SIG-M5 (cell line): Measurements from ENCODE around the gene PUM1.
"Not testable (repeated sequence)": the region's sequence is repeated elsewhere in the genome, so short reads cannot be mapped to it uniquely, and the experiment has no call there.

Experiments used
- DNase-seq: peaks from one replicate; lab custom pipeline; 2025; lab: John Stamatoyannopoulos, UW

The PUM1 gene

DNA sequence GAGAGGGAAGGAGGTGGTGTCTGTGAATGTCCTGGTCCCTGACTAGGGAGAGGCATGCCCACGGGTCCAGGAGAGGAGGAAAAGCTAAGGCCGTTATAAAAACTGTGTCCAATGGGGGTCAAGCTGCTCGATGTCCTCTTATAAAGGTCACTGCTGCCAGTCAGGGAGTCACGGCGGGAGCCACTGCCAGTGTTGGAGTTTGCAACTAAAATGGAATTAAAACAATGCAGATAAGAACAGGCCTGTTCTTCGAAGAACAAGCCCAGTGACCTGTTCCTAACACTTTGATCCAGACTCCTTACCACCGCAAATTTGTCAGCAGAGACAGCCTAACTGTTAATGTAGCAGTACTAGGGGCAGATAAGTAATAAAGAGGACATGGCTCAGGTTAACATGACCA lies 100.8 kb downstream of the PUM1 start:
- DNase-seq: no peak

DNA sequence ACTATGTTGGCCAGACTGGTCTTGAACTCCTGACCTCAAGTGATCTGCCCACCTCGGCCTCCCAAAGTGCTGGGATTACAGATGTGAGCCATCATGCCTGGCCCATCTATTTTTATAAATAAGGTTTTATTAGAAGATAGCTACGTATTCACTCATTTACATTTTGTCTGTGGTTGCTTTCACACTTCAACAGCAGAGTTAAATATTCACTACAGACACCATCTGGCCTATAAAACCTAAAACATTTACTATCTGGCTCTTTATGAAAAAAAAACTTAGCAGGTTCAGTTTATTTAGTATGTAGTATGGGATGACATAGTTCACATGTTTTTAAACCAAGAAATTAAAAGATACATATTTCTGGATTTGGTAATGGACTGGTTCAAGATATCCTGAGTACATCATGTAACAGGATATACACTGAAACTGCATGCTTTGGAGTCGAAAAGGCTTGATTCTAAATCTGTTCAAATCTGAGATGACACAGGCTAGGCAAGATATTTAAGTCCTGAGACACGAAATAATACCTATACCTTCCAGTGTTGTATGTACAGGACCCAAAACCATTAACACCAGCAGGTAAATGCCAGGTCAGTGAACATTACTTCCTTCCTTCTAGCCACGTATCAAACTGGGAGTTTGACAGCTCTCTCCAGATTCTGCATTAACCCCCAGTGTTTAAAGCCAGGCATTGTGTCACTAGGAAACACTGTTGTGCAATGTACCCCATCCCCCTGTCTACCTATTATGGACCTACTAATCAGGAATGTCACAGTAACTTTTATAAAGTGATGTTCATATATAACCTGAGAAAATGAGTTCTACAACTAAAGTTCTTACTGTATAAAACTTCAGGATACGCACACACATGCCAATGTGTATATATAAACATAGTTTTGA lies 102.7 kb downstream of the PUM1 start:
- no peak for DNase-seq

DNA sequence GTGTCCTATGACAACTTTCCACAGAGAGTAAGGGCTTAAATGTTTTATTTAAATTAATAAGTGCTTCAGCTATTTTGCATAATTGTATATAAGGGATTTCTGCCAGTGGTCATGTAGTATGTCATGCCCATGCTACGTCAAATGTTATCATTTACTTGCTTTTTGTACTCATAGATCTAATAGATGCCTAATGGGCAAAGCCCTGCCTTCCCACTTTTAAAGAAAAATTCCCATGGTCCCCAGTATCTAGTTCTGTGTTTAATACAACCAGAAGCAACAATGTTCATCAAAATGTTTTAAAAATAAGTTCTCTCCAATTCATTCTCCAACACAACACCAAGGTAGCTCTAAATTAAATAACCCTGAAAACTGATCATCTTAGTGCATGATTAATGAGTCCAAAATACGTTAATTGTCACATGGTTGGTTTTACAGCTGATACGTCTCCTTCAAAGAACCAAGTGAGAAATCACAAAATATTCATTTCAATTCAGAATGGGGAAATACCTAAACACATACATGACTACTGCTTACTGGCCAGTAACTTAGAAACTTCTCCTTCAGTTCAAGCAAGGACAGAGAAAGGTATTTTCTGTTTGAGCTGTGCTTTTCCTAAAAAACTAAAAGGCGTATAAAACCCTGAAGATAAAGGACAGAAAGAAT lies 107.8 kb downstream of the PUM1 start:
- DNase-seq: no peak

DNA sequence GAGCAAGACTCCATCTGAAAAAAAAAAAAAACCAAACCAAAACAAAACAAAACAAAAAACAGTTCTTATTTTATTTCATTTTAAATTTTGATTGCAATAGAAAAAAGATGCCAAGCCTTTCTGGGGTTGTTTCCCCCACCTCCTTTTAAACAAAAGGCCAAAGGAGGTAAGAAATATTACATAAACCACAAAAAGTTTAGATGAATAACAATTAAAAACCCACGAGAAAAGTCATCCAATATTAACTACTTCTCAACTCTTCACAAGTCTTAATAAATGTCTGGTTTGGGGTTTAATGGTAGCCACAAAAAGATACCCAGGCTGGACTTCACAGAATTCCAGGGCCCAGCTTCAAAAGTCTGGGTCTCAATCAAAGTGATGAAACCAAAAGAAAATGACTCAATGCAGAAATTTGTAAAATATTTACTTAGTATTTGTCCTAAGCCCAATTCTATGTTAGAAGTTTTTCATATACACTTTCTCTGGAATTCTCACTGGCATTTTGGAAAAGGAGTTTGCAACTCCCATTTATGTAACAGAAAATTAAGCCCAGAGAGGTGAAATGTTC lies 110.0 kb downstream of the PUM1 start:
- no peak for DNase-seq

GRCh38 chr1:30953685-30954084 lies 111.8 kb downstream of the PUM1 start:
- DNase-seq: no peak

DNA sequence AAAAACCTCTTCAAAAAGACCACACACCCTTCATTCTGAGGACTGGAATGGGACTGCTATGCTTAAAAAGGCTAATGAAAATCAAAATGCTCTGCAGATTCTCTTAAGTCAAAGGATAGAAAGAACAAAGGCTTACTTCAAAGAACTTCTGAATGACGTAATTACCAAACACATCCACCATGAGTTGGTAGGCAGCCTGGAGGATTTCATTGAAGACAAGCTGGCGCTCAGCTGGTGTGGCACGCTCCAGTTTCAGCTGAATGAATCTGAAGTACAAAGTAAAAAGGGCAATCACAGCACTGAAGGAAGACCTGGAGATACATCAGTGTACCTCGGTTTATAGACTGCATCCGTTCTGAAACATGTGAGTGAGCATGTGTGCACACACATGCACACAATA lies 113.4 kb downstream of the PUM1 start:
- DNase-seq: no peak

DNA sequence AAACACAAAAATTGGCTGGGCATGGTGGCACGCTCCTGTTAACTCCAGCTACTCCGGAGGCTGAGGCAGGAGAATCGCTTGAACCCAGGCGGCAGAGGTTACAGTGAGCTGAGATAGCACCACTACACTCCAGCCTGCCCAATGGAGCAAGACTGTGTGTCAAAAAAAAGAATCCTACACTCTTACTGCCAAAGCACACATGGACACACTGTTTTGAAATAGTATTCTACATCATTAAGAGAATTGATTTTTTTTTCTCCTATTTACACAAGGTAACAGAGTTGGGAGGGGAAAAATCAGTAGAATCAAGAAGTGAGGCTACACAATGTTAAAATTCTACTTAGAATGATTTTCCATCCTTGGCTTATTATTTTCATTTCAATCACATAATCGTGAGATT lies 114.8 kb downstream of the PUM1 start:
- DNase-seq: no peak

GRCh38 chr1:30950053-30950452 lies 115.5 kb downstream of the PUM1 start:
- DNase-seq: no peak

GRCh38 chr1:30949487-30949838 lies 116.1 kb downstream of the PUM1 start:
- not testable (repeated sequence) for DNase-seq

- DNase-seq: not testable (repeated sequence)
These were observed 116.6 kb downstream of the PUM1 start for GRCh38 chr1:30948813-30949486.

GRCh38 chr1:30948278-30948677 lies 117.2 kb downstream of the PUM1 start:
- no peak for DNase-seq

DNA sequence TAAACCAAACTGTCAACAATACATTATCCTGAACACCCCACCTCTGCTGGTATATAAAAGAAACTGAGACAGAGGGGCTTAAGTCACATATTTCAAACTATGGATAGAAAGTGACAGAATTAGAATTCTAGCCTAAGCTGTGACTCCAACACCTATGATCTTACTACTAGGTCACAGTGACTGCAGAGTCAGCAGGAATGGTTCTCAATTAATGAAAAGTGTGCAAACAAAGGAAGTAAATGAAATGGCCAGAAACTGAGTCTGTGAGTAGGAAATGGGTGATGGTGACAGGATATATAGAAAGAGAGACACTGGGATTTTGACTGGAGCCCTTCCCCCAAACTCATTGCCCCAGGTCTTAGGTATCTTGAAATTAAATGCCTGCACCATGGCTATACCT lies 118.3 kb downstream of the PUM1 start:
- no peak for DNase-seq

DNA sequence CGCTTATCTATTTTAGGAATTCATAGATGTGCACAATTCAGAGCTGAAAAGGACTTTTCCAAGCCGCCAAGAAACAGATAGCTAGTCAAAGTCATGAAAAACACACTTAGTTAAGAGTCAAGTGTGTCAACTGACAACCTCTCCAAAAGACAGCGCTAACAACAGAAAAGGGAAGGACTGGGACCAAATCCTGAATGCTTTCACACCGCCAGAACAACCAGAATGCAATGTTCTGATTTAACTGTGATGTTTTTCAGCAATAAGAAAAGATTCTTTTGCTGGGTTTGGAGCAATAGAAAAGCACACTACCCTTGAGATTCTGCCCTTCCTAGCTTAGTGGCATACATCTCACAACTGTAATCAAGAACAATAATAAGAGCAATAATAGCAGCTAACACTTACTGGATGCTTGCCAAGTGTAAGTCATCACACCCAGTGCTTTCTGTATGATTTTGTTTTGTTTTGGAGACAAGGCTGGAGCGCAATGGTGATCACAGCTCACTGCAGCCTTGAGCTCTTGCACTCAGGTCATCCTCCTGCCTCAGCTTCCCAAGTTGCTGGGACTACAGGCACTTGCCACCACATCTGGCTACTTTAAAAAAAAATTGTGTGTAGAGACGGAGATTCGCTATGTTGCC lies 123.1 kb downstream of the PUM1 start:
- DNase-seq: no peak

DNA sequence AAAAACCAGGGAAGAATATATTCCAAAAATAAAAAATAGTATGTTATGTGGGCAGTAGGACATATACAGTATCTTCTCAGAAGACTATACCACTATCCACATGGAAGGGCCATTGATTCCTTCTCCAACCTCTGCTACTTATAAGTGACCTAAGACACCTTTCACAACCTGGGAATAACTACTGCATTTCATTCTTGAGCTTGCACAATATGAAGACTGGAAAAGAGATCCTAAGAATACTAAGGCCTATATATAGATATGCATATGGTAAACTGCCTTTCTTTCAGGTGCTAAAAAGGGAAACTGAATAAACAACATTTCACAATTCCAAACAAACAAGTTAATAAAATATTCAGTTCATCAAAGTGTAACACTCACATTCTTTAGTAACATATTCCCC lies 125.0 kb downstream of the PUM1 start:
- no peak for DNase-seq

DNA sequence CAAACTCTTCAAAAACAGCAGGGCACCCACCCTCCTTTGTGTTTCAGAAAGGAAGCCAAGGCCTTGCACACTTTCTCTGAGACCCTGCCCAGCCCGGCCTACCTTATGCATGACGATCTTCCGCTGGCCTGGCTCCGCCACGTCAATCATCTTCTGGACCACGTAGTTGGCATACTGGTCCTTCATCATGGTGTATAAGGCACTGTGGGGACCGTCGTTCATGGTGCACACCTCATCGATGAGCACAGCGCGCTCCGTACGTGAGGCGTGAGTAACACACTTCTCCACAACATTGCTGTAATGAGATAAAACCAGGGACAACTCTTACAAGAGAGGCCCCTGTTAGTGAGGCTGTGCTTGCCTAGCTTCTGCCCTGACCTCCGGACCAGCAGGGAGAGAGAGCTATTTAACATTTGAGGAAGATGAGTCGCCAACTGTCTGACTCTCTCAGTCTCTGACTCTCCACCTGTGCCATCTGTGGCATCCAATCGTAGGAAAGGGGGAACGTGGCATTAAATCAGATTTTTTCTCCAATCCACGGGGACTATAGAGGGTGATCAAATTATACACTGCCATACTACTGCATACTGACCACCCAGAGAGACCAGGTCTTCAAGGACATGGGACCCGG lies 128.9 kb downstream of the PUM1 start:
- DNase-seq: no peak

DNA sequence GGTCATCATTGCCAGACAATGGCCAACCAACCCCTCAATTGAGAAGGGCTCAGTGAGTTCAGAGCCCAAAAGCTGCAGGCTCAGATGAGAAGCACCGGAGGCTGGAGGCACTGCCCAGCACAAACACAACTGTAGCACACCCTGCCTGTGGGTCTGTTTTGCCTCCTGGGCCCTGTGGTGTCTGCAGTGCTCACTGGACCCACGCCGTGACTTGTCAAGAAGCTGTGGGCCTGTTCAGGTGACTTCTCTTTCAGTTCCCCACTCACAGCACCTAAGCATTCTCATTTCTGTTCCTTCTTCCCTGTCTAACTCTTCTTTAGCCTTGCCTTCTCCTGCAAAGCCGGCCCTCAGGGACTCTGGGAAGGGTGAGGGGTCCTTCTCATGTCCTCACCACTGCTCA lies 129.8 kb downstream of the PUM1 start:
- DNase-seq: not testable (repeated sequence)

DNA sequence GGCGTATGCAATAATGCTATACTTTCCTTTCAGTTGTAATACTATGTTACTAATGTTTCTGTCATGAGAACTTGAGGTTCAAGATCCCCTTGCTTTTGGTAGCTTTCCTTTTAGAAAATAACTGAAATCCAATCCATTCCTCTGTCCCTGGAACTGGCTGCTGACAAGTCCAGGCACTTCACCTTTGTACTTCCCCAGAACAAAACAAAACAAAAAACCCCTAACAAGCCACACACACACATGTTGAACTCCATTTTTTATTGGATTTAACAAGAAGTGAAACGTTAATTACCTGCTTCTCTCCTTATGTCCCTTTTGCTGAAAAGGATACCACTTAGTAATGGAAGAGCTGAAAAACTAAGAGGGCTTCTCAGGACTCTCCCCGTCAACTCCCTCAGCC lies 130.9 kb downstream of the PUM1 start:
- no peak for DNase-seq

GRCh38 chr1:30933874-30934252 lies 131.7 kb downstream of the PUM1 start:
- DNase-seq: no peak

DNA sequence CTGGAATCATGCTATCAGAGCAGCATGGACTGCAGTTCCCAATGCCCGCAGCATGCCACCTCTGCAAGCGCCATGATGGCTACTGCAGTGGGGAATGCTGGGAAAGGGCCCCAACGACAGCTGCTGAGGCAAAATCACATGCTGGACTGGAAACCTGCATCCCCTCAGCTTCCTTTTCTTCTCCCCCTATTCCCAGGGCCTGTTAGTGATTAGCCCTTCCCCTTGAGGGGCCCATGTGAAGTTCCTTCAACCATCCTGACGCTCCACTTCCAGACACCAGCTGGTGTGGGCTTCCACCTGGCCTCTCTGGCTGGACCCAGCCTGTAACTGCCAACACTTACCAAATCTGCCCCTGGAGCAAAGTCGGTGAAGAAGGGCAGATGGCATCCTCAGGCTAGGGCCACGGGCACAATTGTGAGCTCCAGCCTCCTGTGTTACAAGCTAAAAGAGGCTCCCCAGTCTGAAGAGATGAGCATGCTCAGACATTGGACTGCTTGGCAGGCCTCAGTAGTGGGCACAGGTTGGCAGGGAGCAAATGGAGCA lies 134.8 kb downstream of the PUM1 start:
- no peak for DNase-seq

GRCh38 chr1:30929944-30930525 lies 135.5 kb downstream of the PUM1 start:
- no peak for DNase-seq
